Endothelial cell of umbilical vein (primary cell): Measurements from ENCODE around the gene FARP1.

Experiments used
- EZH2 ChIP-seq: IDR thresholded peaks from 2 replicates; pipeline ENCODE4 v1.6.1; 2012; ENCODE audit warnings: borderline replicate concordance, low read depth, mild to moderate bottlenecking, moderate library complexity, low read length, inconsistent platforms; ENCODE audit not compliant: severe bottlenecking
- FOS ChIP-seq: IDR thresholded peaks from 2 replicates; pipeline ENCODE4 v1.6.1; 2011; ENCODE audit warnings: mild to moderate bottlenecking, low read length, moderate library complexity, borderline replicate concordance; ENCODE audit not compliant: insufficient read depth
- MYC ChIP-seq: IDR thresholded peaks from one replicate; pipeline ENCODE4 v1.6.1; 2011; ENCODE audit warnings: mild to moderate bottlenecking, low read depth, low read length
- POLR2A ChIP-seq: IDR thresholded peaks from 2 replicates; pipeline ENCODE4 v1.6.1; 2012; ENCODE audit warnings: low read depth, mild to moderate bottlenecking, control low read depth, low read length
- POLR2AphosphoS5 ChIP-seq: IDR thresholded peaks from 2 replicates; pipeline ENCODE4 v1.6.1; 2012; ENCODE audit warnings: low read depth, mild to moderate bottlenecking, control low read depth, low read length, moderate library complexity; ENCODE audit not compliant: insufficient read depth
- TF ChIP-seq, protein P1 (sequence below), 2 donors: IDR thresholded peaks; 1 replicate in 1 of 2; 2 replicates in 1 of 2; pipeline ENCODE4 v1.5.1; 2011; ENCODE audit warnings: low read length in 2 of 2, mild to moderate bottlenecking in 2 of 2, moderate library complexity in 2 of 2, control low read depth in 1 of 2, inconsistent platforms in 1 of 2, low read depth in 1 of 2; ENCODE audit not compliant: insufficient read depth in 1 of 2; ENCODE audit errors: extremely low read depth in 1 of 2

DNA sequence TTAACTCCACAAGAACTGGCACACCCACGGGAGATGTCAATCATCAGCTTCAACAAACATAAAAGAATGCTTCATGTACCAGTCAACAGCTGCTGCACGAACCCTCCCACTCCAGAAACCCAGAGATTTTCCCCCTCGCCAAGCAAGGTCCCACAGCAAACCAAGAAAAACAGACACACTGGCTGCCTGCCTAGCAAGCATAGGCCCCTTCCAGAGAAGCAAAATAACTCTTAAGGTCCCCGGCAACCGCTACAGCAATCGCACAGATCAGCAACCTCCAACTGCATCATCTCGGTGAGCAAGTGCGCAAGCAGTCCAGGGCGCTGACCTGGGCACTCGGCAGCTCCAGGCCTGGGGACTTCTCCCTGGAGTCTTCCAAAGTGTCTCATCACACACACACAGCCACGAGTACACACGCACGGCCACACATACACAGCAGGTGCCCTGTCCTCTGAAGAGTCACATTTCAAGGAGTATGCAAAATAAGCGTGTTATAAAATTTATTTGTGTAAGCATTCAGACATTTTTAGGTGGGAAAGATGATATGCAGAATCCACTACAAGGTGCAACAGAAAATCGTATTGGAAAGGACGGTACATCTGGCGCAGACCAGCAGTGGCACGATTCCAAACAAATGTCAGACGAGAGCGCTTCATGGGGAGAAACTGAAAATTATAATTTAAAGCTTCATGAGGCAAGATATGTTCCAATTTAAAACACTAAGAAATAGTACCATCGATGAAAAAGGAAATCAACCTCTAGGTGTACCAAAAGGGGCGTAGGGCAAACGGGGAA, 309.0 kb downstream of the FARP1 start:
- TF ChIP-seq POLR2AphosphoS5 (no peak), POLR2A (no peak), MYC (no peak), FOS (no peak), EZH2 (no peak)
- TF ChIP-seq, protein P1, sequence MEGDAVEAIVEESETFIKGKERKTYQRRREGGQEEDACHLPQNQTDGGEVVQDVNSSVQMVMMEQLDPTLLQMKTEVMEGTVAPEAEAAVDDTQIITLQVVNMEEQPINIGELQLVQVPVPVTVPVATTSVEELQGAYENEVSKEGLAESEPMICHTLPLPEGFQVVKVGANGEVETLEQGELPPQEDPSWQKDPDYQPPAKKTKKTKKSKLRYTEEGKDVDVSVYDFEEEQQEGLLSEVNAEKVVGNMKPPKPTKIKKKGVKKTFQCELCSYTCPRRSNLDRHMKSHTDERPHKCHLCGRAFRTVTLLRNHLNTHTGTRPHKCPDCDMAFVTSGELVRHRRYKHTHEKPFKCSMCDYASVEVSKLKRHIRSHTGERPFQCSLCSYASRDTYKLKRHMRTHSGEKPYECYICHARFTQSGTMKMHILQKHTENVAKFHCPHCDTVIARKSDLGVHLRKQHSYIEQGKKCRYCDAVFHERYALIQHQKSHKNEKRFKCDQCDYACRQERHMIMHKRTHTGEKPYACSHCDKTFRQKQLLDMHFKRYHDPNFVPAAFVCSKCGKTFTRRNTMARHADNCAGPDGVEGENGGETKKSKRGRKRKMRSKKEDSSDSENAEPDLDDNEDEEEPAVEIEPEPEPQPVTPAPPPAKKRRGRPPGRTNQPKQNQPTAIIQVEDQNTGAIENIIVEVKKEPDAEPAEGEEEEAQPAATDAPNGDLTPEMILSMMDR (IDR thresholded peaks at IDR 0.05; ENCODE audit: extremely low read depth in 1 of 2, insufficient read depth in 1 of 2, low read depth in 1 of 2, low read length in 2 of 2), result no peak
